ENCODE measurements around the gene CREB3. TPM values are rescaled to one million over a fixed set of nuclear protein-coding genes. Genes with fewer than 3 reads are reported as not detected.

Gene CREB3
- total RNA-seq, 1 donor from 2014 or later = 39.0 TPM

DNA sequence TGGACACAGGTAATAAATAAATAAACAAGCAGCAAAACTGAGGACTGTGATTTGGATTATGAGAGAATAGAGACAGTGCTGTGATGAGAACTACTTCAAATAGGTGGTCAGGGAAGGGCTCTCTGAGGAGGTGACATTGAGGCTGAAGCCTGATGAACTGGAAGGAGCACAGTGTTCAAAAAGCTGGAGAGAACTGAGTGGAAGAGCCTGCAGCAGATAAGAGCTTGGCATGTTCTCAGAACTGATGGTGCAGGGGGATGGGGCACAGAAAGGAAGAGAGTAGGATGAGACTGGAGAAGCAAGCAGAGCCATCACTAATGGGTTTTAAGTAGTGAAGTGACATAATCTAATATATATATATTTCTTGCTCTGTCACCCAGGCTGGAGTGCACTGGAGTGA, 31.5 kb upstream of the CREB3 start:
- Mint-ChIP-seq H3K4me3 (ENCODE audit: unreplicated experiment) (no peak overlapping the region), H3K4me1 (ENCODE audit: unreplicated experiment) (peaks cover 2% of the 10 kb centered on the region), H3K27me3 (ENCODE audit: unreplicated experiment) (no peaks in the 10 kb centered on the region), H3K27ac (ENCODE audit: unreplicated experiment) (no peak overlapping the region), H3K9me3 (ENCODE audit: unreplicated experiment) (no peaks in the 10 kb centered on the region), H3K36me3 (ENCODE audit: unreplicated experiment) (peaks cover 36% of the 10 kb centered on the region)
- DNase-seq (ENCODE audit: extremely low spot score, unreplicated experiment) = no peak
- TF ChIP-seq, protein P1, sequence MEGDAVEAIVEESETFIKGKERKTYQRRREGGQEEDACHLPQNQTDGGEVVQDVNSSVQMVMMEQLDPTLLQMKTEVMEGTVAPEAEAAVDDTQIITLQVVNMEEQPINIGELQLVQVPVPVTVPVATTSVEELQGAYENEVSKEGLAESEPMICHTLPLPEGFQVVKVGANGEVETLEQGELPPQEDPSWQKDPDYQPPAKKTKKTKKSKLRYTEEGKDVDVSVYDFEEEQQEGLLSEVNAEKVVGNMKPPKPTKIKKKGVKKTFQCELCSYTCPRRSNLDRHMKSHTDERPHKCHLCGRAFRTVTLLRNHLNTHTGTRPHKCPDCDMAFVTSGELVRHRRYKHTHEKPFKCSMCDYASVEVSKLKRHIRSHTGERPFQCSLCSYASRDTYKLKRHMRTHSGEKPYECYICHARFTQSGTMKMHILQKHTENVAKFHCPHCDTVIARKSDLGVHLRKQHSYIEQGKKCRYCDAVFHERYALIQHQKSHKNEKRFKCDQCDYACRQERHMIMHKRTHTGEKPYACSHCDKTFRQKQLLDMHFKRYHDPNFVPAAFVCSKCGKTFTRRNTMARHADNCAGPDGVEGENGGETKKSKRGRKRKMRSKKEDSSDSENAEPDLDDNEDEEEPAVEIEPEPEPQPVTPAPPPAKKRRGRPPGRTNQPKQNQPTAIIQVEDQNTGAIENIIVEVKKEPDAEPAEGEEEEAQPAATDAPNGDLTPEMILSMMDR (IDR thresholded peaks at IDR 0.05) = no peak

DNA sequence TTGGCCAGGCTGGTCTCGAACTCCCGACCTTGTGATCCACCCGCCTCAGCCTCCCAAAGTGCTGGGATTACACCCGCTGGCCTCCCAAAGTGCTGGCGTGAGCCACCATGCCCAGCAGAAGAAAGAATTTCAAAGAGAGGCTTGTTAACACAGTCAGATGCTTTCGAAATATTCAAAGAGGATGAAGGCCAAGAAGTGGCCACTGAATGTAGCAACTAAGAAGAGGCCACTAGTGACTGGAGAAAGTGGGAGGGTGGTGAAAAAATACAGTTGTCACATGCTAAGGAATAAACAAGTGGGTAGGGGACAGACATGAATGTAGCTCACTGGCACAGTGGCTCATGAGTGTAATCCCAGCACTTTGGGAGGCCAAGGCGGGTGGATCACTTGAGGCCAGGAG, 29.8 kb upstream of the CREB3 start:
- Mint-ChIP-seq H3K36me3 (ENCODE audit: unreplicated experiment) (peaks cover 40% of the 10 kb centered on the region), H3K4me3 (ENCODE audit: unreplicated experiment) (no peak overlapping the region), H3K4me1 (ENCODE audit: unreplicated experiment) (no peaks in the 10 kb centered on the region), H3K27ac (ENCODE audit: unreplicated experiment) (no peak overlapping the region), H3K27me3 (ENCODE audit: unreplicated experiment) (no peaks in the 10 kb centered on the region), H3K9me3 (ENCODE audit: unreplicated experiment) (no peaks in the 10 kb centered on the region)
- TF ChIP-seq, protein P1 (IDR thresholded peaks at IDR 0.05) = no peak
- no peak for DNase-seq (ENCODE audit: extremely low spot score, unreplicated experiment)

DNA sequence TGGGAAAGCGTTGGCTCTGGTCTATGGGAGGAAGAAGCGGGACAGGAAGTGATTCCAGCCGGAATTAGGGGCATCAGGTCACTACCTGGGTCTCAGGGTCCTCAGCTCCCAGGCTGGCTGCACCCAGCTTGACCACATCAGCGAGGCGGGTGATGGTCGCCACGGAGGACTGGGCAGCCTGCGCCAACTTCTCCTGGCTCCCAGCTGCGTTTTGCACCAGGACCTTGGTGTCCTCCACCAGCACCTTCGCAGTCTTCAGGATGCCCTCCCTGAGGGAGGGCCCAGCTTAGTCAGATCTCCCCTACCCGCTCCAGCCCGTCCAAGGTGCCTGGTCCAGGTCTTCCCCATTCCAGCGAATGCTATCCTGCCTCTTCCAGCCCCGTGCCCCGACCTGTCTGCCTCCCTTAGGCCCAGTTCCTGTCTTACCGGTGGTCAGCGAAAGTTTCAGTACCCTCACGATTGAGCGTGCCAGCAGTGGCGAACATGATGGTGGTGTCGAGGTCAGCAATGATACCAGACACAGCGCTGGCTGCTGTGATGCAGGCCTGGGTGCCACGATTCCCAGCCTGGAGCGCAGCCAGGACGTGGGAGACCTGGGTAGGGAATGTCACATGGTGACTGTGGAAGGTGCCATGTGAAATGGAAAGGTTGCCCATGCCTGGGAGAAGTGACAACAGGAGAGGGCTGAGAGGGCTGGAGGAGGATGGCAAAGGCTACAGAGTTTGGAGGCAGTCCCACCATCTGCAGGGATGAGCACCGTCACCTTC, 28.4 kb upstream of the CREB3 start:
- DNase-seq (ENCODE audit: extremely low spot score, unreplicated experiment) = no peak
- Mint-ChIP-seq H3K4me3 (ENCODE audit: unreplicated experiment) (no peak overlapping the region), H3K9me3 (ENCODE audit: unreplicated experiment) (no peaks in the 10 kb centered on the region), H3K27ac (ENCODE audit: unreplicated experiment) (no peak overlapping the region), H3K4me1 (ENCODE audit: unreplicated experiment) (no peaks in the 10 kb centered on the region), H3K36me3 (ENCODE audit: unreplicated experiment) (peaks cover 51% of the 10 kb centered on the region), H3K27me3 (ENCODE audit: unreplicated experiment) (no peaks in the 10 kb centered on the region)
- TF ChIP-seq, protein P1 (IDR thresholded peaks at IDR 0.05) = no peak

DNA sequence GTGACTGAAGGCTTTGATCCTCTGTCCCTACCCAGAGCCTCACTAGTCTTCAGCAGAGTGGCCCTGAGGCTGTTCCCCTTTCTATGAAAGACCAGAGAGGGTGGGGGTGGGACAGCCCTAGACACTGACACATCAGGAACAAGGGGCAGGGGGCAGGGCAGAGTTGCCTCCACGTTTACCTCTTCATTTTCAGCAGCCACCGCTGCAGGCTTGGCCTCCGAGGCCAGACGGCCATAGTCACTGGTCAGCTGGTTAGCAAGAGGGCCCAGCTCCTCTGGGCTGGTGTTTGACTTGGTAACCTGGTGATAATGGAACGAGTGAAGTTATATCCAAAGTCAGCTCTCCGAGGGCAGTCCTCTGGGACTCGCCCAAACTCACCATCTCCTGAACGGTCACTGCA, 27.1 kb upstream of the CREB3 start:
- Mint-ChIP-seq H3K27ac (ENCODE audit: unreplicated experiment) (no peak overlapping the region), H3K4me3 (ENCODE audit: unreplicated experiment) (no peak overlapping the region), H3K9me3 (ENCODE audit: unreplicated experiment) (no peaks in the 10 kb centered on the region), H3K4me1 (ENCODE audit: unreplicated experiment) (no peaks in the 10 kb centered on the region), H3K36me3 (ENCODE audit: unreplicated experiment) (peaks cover 56% of the 10 kb centered on the region), H3K27me3 (ENCODE audit: unreplicated experiment) (no peaks in the 10 kb centered on the region)
- DNase-seq (ENCODE audit: extremely low spot score, unreplicated experiment) = no peak
- TF ChIP-seq, protein P1 (IDR thresholded peaks at IDR 0.05) = no peak

DNA sequence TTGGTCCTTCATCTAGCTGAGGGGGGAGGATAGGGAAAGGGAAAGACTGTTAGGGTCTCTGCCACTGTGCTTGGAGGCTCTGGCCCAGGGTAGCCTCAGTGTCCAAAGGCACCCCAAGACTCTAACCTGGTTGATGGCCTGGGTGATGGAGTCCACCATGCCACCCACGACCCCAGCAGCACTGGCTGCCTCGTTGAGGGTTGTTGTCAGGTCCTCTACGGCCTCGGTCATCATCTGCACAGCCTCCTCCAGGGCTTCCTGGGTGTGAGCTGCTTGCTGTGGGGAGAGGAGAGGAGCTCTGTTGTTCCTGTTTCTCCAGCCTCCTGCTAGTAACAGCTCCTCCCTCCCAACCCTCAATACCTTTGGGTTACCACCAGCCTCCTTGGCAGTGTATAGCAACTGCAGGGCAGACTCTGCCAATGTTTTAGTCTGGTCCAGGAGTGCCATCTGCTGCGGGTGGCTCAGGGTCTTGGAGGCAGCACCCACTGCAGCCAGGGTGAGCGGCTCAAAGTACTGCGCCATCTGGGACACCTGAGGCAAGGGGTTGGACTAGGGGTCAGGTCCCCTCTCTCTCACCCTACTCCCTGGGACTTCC, 26.5 kb upstream of the CREB3 start:
- no peak for DNase-seq (ENCODE audit: extremely low spot score, unreplicated experiment)
- Mint-ChIP-seq H3K9me3 (ENCODE audit: unreplicated experiment) (no peaks in the 10 kb centered on the region), H3K36me3 (ENCODE audit: unreplicated experiment) (peaks cover 60% of the 10 kb centered on the region), H3K4me3 (ENCODE audit: unreplicated experiment) (no peak overlapping the region), H3K27ac (ENCODE audit: unreplicated experiment) (no peak overlapping the region), H3K27me3 (ENCODE audit: unreplicated experiment) (no peaks in the 10 kb centered on the region), H3K4me1 (ENCODE audit: unreplicated experiment) (no peaks in the 10 kb centered on the region)
- TF ChIP-seq, protein P1 (IDR thresholded peaks at IDR 0.05) = no peak
